ENCODE data around the gene SMAD4. TPM values are rescaled to one million over a fixed set of nuclear protein-coding genes. Genes with fewer than 3 reads are reported as not detected.

SMAD4 gene
- total RNA-seq, 1 experiment from 2014 or later: 61.3 TPM

DNA sequence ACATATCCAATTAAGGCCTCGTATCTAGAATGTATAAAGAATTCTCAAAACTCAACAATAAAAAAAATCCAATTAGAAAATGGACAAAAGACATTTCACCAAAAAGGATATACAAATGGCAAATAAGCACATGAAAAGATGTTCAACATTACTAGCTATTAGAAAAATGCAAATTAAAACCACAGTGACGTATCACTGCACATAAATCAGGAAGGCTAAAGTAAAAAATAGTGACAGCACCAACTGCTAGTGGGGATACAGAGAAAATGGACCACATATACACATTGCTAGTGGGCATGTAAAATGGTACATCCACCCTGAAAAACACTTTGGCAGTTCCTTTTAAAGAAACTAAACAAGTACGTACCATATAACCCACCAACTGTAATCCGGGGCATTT, 59.7 kb downstream of the SMAD4 start:
- no peaks in the 10 kb centered on the region for H3K27me3 ChIP-seq (ENCODE audit: control insufficient read depth, insufficient read depth, low read length)
- in situ Hi-C loops (cut with HindIII; ENCODE audit: low pct_unique_long_range_greater_than_20kb, low sequenced_read_pairs) (no loop called here), intact Hi-C loops (cut with micrococcal nuclease; ENCODE audit: unreplicated experiment) (no loop called here)
- TF ChIP-seq, protein P1, sequence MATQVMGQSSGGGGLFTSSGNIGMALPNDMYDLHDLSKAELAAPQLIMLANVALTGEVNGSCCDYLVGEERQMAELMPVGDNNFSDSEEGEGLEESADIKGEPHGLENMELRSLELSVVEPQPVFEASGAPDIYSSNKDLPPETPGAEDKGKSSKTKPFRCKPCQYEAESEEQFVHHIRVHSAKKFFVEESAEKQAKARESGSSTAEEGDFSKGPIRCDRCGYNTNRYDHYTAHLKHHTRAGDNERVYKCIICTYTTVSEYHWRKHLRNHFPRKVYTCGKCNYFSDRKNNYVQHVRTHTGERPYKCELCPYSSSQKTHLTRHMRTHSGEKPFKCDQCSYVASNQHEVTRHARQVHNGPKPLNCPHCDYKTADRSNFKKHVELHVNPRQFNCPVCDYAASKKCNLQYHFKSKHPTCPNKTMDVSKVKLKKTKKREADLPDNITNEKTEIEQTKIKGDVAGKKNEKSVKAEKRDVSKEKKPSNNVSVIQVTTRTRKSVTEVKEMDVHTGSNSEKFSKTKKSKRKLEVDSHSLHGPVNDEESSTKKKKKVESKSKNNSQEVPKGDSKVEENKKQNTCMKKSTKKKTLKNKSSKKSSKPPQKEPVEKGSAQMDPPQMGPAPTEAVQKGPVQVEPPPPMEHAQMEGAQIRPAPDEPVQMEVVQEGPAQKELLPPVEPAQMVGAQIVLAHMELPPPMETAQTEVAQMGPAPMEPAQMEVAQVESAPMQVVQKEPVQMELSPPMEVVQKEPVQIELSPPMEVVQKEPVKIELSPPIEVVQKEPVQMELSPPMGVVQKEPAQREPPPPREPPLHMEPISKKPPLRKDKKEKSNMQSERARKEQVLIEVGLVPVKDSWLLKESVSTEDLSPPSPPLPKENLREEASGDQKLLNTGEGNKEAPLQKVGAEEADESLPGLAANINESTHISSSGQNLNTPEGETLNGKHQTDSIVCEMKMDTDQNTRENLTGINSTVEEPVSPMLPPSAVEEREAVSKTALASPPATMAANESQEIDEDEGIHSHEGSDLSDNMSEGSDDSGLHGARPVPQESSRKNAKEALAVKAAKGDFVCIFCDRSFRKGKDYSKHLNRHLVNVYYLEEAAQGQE (IDR thresholded peaks at IDR 0.05; ENCODE audit: insufficient read depth in 1 of 2, low read depth in 2 of 2, low read length in 1 of 2): no peak
- TF ChIP-seq SIN3A (IDR thresholded peaks at IDR 0.05; ENCODE audit: borderline replicate concordance, insufficient read depth, low read depth, low read length) (no peak), TCF7L2 (IDR thresholded peaks at IDR 0.05; ENCODE audit: low read depth, low read length) (no peak)
- TF ChIP-seq, protein P2, sequence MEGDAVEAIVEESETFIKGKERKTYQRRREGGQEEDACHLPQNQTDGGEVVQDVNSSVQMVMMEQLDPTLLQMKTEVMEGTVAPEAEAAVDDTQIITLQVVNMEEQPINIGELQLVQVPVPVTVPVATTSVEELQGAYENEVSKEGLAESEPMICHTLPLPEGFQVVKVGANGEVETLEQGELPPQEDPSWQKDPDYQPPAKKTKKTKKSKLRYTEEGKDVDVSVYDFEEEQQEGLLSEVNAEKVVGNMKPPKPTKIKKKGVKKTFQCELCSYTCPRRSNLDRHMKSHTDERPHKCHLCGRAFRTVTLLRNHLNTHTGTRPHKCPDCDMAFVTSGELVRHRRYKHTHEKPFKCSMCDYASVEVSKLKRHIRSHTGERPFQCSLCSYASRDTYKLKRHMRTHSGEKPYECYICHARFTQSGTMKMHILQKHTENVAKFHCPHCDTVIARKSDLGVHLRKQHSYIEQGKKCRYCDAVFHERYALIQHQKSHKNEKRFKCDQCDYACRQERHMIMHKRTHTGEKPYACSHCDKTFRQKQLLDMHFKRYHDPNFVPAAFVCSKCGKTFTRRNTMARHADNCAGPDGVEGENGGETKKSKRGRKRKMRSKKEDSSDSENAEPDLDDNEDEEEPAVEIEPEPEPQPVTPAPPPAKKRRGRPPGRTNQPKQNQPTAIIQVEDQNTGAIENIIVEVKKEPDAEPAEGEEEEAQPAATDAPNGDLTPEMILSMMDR (IDR thresholded peaks at IDR 0.05): no peak
- no peak for ATAC-seq
- H3K4me3 ChIP-seq (ENCODE audit: low read depth in 2 of 2, low read length in 2 of 2): no peak overlapping the region
- no TSS peak for BruUV-seq (replicated peaks)
- no peak for DNase-seq (ENCODE audit: low read depth, low spot score)
- H3K4me1 ChIP-seq (ENCODE audit: control insufficient read depth, insufficient read depth, low read length): no peaks in the 10 kb centered on the region
- POLR2A ChIA-PET: no interaction called here
- no peak overlapping the region for H3K27ac ChIP-seq (ENCODE audit: low read length)
- H3K9me3 ChIP-seq (ENCODE audit: control insufficient read depth, insufficient read depth, low read depth, low read length): no peaks in the 10 kb centered on the region; the same call in 1 of the 2 replicates
- no peaks in the 10 kb centered on the region for H3K36me3 ChIP-seq (ENCODE audit: control insufficient read depth, insufficient read depth, low read length)
- CTCF ChIA-PET: interaction anchor here (0.6 kb wide), 1 partner anchor 272 kb away, joined by 4 read pairs; no protein-coding TSS in a partner anchor

DNA sequence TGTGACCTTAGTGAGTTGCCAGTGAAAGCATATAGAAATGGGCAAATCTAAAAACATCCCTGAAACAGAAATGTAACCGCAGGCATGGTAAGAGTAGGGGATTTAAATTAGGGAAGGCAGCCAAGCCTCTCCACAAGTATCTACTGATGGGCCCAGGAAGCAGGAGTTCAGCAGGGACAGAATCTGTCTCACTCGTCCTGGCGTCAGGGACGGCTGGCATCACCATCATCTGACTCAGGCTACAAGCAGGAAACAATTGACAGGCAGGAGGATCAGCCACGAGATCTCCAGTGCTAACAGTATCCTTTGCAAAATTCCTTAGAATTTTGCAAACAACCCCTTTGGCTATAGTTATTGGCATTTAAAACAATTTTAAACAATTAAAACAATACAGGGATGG, 61.3 kb downstream of the SMAD4 start:
- in situ Hi-C loops (cut with HindIII; ENCODE audit: low pct_unique_long_range_greater_than_20kb, low sequenced_read_pairs): no loop called here

More for the DNA sequence above, 61.3 kb downstream of the SMAD4 start:
- Histone ChIP-seq H3K27me3 (ENCODE audit: control insufficient read depth, insufficient read depth, low read length) (no peaks in the 10 kb centered on the region), H3K4me1 (ENCODE audit: control insufficient read depth, insufficient read depth, low read length) (no peaks in the 10 kb centered on the region), H3K27ac (ENCODE audit: low read length) (no peak overlapping the region), H3K4me3 (ENCODE audit: low read depth in 2 of 2, low read length in 2 of 2) (no peak overlapping the region), H3K9me3 (ENCODE audit: control insufficient read depth, insufficient read depth, low read depth, low read length) (no peaks in the 10 kb centered on the region; the same call in 1 of the 2 replicates), H3K36me3 (ENCODE audit: control insufficient read depth, insufficient read depth, low read length) (no peaks in the 10 kb centered on the region)
- TF ChIP-seq SIN3A (IDR thresholded peaks at IDR 0.05; ENCODE audit: borderline replicate concordance, insufficient read depth, low read depth, low read length): no peak
- TF ChIP-seq, protein P2 (IDR thresholded peaks at IDR 0.05): no peak
- TF ChIP-seq, protein P1 (IDR thresholded peaks at IDR 0.05; ENCODE audit: insufficient read depth in 1 of 2, low read depth in 2 of 2, low read length in 1 of 2): no peak
- no peak for TF ChIP-seq POLR2AphosphoS5 (IDR thresholded peaks at IDR 0.05; ENCODE audit: low read depth, low read length)
- no peak for TF ChIP-seq TCF7L2 (IDR thresholded peaks at IDR 0.05; ENCODE audit: low read depth, low read length)
- BruUV-seq (replicated peaks): no TSS peak
- ChIA-PET CTCF (no interaction called here), POLR2A (no interaction called here)
- ATAC-seq (no peak), DNase-seq (ENCODE audit: low read depth, low spot score) (no peak)
- intact Hi-C loops (cut with micrococcal nuclease; ENCODE audit: unreplicated experiment): no loop called here
